ENCODE measurements around the gene IL12RB2.
"Not testable (repeated sequence)": the region's sequence is repeated elsewhere in the genome, so short reads cannot be mapped to it uniquely, and the experiment has no call there.

IL12RB2 gene

DNA sequence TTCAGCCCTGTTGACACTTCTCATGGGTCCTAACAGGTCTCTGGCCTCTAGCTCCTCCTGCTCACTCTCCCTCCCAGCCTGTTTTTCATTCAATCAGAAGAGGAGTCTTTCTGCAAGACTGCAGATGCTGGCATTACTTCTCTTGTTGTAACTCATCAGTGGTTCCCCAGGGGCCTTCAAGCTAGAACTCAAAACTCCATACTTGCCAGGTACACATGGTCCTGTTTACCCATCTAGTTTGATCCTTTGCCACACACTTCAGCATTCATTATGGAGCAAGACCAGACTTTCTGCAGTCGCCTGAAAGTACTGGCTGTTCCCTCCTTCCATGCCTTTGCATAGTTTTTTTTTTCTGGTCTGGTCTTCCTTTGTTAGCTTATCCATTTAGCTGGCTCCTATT is 74.6 kb downstream of the IL12RB2 start:
- no peak overlapping the region for H3K4me3 ChIP-seq (ENCODE audit: low read depth, low read length)
- no peak for DNase-seq (ENCODE audit: low read depth)

DNA sequence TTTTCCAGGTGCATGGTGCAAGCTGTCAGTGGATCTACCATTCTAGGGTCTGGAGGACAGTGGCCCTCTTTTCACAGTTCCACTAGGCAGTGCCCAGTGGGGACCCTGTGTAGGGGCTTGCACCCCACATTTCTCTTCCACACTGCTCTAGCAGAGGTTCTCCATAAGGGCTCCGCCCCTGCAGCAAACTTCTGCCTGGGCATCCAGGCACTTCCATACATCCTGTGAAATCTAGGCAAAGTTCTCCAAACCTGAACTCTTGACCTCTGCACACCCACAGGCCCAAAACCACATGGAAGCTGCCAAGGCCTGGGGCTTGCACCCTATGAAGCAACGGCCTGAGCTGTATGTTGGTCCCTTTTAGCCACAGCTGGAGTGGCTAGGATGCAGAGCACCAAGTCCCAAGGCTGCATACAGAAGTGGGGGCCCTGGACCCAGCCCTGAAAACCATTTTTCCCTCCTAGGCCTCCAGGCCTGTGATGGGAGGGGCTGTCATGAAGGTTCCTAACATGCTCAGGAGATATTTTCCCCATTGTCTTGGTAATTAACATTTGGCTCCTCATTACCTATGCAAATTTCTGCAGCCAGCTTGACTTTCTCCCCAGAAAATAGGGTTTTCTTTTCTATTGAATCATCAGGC is 76.4 kb downstream of the IL12RB2 start:
- DNase-seq (ENCODE audit: low read depth), result no peak
- no peak overlapping the region for H3K4me3 ChIP-seq (ENCODE audit: low read depth, low read length)

DNA sequence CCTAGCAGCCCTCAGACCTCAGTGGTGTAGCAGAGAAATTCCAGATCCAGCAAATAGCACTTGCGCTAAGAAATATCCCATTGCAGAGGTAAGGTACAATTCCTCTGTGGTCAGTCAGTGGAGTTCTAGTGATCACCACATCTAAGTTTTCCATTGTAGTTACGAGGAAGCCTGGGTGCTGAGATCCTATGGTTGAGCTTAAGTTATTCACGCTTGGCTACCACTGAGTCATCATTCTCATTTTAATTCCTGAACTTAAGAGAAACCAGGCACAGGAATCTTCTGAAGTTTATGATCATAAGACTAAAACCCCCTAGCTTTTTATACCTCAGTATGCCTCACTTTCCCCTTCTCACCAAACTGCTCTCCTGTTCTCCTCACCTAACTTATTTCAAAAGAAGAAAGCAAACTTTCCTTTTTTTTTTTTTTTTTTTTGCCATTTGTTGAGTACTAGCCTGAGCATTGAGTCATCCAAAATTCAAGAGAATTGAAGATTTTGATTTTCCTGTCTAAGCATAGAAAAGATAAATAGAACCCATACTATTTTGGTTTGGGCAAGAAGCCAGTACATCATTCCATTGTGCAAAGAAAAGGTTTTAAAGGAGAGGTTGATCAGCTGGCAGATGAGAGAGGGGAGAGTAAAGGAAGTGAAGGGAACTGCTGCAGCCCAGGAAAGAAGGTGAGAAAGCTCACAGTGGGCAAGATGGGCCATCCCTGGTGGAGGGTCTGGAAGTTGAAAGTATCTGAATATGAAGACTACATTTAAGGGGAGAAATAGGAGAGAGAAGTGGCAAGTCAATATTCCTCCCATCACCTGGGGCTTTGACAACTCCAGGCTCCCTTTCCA is 82.6 kb downstream of the IL12RB2 start:
- no peak for DNase-seq (ENCODE audit: low read depth)
- no peak overlapping the region for H3K4me3 ChIP-seq (ENCODE audit: low read depth, low read length)

DNA sequence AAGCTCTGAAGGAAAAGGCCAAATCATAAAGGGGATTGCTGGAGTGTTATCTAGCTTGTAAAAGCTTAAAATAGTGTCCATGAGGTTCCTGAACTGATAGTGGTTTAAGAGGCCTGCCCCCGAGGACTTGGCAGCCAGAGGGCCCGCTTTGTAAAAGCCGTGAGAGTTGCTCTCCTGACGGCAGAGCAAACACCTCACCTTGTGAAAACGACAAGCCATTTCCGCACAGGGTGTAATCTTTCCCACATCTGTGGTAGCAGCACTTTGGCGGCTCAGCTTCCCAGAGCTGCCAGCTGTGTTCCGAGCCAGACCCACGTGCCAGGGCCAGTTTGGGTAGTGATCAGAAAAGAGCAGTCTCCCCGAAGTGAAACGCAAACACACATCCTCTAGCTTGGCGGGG is 85.6 kb downstream of the IL12RB2 start:
- DNase-seq (ENCODE audit: low read depth), result no peak
- no peak overlapping the region for H3K4me3 ChIP-seq (ENCODE audit: low read depth, low read length)

DNA sequence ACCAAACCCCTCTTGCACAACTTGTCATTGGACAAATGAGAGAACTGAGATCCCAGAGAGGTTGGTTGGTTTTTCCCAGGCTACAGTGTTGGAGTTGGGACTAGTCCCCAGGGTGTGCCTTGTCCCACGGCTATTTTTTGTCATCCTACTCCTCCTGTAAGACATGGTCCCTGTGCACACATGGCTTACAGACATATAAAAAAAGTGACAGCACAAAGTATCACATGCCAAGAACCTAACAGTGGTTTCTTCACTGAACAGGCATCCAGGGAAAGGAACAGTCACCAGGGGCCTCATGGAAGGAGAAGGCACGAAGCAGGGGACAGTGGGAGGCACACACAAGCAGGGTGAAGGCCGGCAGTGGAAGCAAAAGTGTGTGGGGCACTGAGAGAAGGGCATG is 86.1 kb downstream of the IL12RB2 start:
- DNase-seq (ENCODE audit: low read depth), result no peak
- H3K4me3 ChIP-seq (ENCODE audit: low read depth, low read length), result no peak overlapping the region

DNA sequence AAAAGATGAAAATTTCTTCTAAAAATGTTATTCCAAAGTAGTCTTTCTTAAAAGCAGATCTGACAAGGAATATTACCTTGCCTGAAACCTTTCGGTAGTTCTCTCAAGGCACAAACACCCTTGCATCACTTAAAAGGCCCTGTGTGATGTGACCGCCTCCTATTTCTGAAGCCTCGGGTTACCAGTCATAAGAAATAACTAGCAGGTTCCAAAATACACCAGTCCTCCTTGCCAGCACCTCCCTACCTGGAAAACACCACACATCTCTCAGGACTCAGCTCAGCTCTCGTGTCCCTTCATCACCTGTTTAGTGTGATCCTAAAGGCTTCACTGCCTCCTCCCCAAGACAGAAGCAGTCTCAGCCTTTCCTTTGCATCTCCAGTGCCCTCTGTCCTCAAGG is 86.9 kb downstream of the IL12RB2 start:
- DNase-seq (ENCODE audit: low read depth), result no peak

DNA sequence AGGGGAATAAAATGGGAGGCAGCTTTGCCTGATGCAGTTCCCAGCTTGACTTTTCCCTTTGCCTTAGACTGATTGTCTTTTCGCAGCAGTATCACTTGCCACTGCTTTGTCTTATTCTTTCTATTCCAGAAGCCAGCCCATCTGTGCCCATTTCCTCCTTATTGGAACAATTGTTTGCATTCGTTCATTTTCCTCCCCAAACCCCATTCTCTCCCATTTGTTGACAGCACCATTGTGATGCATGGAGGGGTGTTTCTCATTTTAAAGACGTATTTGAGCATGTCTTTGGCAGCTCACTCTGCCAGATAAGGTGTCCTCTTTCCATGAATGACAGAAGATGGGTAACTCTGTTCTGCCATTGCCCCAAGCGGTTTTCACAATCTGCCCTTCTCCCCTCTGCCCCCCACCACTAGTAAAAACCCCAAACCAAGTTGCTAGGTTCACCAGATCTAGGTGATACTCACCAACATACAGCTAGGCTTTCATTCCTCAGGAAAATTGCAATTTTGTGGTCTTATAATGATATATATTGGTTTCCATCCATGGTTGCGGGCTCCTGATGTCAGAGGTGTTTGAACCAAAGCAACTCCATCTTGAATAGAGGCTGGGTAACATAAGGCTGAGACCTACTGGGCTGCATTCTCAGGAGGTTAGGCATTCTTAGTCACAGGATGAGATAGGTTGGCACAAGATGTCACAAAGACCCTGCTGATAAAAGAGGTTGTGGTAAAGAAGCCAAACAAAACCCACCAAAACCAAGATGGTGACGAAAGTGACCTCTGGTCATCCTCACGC is 91.7 kb downstream of the IL12RB2 start:
- no peak overlapping the region for H3K4me3 ChIP-seq (ENCODE audit: low read depth, low read length)
- DNase-seq (ENCODE audit: low read depth), result no peak

More for the DNA sequence above, 86.9 kb downstream of the IL12RB2 start:
- no peak overlapping the region for H3K4me3 ChIP-seq (ENCODE audit: low read depth, low read length)

DNA sequence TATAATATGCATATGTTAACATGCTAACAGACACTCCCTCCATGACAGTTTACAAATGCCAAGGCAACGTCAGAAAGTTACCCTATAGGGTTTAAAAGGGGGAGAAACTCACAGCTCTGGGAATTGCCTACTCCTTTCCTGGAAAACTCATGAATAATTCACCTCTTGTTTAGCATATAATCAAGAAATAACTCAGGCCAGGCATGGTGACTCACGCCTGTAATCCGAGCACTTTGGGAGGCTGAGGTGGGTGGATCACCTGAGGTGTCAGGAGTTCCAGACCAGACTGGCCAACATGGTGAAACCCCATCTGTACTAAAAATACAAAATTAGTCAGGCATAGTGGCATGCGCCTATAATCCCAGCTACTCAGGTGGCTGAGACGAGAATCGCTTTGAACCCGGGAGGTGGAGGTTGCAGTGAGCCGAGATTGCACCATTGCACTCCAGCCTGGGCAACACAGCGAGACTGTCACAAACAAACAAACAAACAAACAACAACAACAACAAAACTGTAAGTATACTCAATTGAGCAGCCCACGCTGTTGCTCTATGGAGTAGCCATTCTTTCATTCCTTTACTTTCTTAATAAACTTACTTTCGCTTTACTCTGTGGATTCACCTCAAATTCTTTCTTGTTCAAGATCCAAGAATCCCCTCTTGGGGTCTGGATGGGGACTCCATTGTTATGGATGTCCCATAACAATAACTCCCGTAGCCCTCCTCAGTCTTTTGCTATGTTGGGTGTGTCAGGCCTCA is 92.5 kb downstream of the IL12RB2 start:
- not testable (repeated sequence) for H3K4me3 ChIP-seq (ENCODE audit: low read depth, low read length)
- DNase-seq (ENCODE audit: low read depth), result peak; percentile 11

DNA sequence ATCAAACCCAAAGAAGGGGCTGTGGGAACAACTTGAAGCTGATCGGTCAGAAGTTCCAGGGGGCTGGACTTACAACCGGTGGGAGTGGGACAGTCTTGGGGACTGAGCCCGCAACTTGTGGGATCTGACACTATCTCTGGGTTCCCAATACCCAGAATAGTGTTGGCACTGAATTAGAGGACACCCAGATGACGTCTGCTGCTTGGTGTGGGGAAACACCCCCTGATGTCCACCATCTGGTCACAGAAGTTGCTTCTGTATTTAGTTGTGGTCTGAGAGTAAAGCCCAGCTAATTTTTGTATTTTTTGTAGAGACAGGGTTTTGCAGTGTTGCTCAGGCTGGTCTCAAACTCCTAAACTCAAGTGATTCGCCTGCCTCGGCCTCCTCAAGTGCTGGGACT is 93.8 kb downstream of the IL12RB2 start:
- H3K4me3 ChIP-seq (ENCODE audit: low read depth, low read length), result no peak overlapping the region
- no peak for DNase-seq (ENCODE audit: low read depth)

DNA sequence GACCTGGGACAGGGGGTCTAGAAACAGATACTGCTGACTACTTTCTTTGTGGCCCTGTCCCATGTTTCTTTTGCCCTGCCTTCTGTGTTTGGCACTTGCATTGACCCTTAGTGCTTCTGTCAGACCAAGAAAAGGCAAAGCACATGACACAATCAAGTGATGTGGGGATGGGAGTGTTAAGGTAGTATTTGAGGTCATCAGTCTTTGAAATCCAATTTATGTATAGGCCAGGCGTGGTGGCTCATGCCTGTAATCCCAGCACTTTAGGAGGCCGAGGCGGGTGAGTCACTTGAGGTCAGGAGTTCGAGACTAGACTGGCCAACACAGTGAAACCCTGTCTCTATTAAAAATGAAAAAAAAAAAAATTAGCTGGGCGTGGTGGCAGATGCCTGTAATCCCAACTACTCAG is 96.5 kb downstream of the IL12RB2 start:
- DNase-seq (ENCODE audit: low read depth), result no peak
- no peak overlapping the region for H3K4me3 ChIP-seq (ENCODE audit: low read depth, low read length)

DNA sequence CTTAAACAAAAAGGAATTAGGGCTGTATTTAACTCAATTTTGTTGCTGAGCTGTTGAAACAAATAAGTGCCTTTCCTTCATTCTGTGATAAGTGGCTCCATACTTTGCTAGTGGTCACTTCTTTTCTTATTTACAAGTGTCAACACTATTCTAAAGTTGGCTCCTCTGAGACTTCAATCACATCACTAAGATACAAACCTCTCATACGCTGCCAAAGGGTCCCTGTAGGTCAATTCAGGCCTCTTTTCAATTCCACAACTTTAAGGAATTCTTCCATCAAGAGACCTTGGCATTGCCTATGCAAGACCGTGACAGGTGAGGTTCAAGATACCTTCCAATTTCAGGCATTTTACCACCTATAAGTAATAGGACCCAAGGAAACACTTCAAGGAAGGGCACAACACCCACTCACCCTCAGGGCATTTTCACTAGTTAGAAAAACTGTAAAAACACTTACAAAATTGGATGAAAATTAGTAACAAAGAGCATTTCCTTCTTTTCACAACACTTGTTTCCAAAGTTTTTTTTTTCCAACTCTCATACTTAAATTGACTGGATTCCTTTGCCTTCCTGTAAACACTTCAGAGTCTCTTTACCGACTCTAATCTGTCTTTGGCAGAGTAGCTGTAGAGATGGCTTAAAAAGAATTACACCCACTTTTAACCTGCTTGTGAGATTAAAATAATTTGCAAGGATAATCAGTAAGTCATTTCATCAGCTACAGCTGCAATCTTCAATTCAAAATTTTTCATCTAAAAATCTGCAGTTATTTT is 98.0 kb downstream of the IL12RB2 start:
- no peak overlapping the region for H3K4me3 ChIP-seq (ENCODE audit: low read depth, low read length)

DNA sequence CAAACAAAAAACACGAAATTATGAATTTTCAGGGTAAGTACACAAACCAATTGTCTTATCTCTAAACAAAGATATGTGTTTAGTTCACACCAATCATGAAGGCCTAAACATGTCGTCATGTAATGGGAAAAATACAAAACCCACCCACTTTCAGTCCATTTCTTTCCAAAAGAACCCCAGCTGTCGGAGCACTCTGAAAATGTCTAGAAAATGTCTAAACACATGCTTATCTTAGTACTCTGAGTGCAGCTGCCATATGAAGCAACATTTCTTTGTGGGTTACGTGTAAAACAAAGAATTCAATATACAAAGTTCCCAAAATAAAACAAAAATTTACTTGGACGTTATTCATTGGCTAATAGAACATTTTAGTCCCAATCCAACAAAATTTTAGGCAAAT is 99.8 kb downstream of the IL12RB2 start:
- DNase-seq (ENCODE audit: low read depth), result no peak
- H3K4me3 ChIP-seq (ENCODE audit: low read depth, low read length), result no peak overlapping the region

More for the DNA sequence above, 98.0 kb downstream of the IL12RB2 start:
- DNase-seq (ENCODE audit: low read depth), result no peak

DNA sequence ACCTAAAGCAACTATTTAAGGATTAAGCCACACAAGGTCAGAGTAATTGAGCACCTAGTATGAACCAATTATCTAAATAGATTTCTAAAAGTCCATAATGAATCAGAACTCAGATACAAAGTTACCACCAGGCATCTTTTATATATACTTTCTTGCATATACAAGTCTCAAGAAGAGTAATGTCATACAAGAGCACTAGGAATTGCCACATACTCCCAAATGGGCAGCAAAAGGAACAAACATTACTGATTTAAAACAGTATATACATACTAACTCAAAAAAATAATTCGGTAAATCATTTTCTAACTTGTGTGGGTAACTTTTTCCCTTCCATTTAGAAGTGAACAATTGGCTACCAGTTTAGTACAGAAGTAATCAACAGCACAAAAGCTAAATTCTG is 100.5 kb downstream of the IL12RB2 start:
- H3K4me3 ChIP-seq (ENCODE audit: low read depth, low read length), result no peak overlapping the region
- DNase-seq (ENCODE audit: low read depth), result no peak

DNA sequence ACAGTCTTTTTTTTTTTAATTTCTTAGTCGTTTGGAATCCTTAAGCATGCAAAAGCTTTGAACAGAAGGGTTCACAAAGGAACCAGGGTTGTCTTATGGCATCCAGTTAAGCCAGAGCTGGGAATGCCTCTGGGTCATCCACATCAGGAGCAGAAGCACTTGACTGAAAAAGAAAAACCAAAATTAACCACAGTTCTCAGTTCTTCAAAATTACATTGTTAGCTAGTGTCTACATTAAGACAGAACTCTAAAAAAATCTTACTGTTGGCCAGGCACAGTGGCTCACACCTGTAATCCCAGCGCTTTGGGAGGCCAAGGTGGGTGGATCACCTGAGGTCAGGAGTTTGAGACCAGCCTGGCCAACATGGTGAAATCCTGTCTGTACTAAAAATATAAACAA is 105.4 kb downstream of the IL12RB2 start:
- DNase-seq (ENCODE audit: low read depth); H3K4me3 ChIP-seq (ENCODE audit: low read depth, low read length): not testable (repeated sequence)

DNA sequence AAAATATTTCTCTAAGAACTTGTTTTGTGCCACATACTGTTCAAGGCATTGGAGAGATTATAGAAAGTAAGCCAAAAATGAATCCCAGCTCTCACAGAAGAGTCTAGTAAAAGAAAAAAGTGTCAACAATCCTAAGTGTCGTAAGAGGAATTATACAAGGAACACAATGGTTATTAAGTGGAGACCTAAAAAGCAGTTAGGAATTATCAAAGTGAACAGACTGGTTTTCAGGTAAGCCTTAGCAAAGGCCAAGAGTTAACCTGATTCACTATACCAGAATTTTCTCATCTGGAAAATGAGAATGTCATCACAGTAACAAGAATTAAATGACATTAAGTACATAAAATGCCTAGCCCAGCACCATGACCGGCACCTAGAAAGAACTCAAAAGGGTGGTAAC is 106.9 kb downstream of the IL12RB2 start:
- no peak for DNase-seq (ENCODE audit: low read depth)
- no peak overlapping the region for H3K4me3 ChIP-seq (ENCODE audit: low read depth, low read length)

DNA sequence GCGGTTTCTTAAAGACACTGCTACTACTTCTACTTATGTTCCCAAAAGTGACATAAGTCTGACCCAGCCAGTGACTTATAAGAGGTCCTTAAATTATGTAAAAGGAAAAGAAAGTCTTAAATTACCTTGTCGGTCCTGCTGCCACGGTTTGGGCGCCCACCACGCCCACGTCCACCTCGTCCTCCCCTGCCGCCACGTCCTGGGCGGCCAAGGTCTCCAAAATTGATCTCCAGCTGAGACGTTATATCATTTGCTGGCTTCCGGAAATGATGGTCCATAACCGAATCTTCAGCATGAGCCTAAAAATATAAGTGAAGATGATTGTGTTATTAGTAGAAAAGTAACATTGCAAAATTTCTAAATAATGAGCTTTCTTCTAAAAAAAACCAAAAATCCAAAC is 107.4 kb downstream of the IL12RB2 start:
- H3K4me3 ChIP-seq (ENCODE audit: low read depth, low read length), result no peak overlapping the region
- no peak for DNase-seq (ENCODE audit: low read depth)

DNA sequence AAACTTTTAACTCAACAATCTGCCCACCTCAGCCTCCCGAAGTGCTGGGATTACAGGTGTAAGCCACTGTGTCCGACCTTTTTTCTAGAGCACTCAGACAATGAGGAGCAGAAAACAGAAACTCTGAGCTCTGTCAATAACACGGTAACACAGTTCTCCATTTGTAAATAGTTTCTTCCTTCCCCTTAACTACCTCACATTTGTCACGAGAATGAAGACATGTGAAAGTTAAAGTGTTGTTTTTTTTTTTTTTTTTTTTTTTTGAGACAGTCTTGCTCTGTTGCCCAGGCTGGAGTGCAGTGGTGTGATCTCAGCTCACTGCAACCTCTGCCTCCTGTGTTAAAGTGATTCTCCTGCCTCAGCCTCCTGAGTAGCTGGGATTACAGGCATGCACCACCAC is 110.1 kb downstream of the IL12RB2 start:
- H3K4me3 ChIP-seq (ENCODE audit: low read depth, low read length); DNase-seq (ENCODE audit: low read depth): not testable (repeated sequence)

DNA sequence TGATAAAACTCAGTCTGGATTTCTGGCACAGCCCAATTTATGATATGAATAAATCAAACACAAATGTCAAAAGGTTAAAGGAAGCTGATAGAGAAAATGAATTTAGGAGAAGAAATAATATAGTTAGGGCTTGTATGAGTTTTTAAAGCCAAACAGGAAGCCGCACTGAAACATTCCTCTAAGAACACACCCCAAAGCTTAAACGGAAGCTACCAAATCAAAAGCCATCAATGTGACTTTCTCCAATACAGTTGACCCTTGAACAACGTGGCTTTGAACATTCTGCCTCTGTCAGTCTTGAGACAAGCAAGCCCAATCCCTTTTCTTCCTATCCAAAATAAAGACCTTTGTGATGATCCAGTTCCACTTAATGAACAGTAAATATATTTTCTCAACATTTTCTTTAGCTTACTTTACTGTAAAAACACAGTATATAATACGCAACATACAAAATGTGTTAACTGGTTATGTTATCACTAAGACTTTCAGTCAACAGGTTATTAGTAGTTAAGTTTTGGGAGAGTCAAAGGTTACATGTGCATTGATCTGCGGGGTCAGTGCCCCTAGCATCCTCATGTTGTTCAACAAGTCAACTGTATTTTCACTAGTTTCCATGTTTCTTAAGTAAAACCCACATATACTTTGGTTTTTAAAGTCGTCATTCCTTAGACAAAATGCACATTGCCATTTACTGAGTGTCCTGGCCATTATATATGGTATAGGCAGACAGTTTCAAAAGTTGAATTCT is 111.3 kb downstream of the IL12RB2 start:
- no peak for DNase-seq (ENCODE audit: low read depth)
- H3K4me3 ChIP-seq (ENCODE audit: low read depth, low read length), result no peak overlapping the region
